ENCODE results near the gene PLA2R1. TPM values are rescaled to one million over a fixed set of nuclear protein-coding genes. Genes with fewer than 3 reads are reported as not detected.

Gene PLA2R1
- polyA plus RNA-seq, 2 of the 4 experiments (the other 2 are of a cell fraction) = 3.3 to 6.8 TPM

- peak; percentile 23 for FAIRE-seq
- WGBS (ENCODE audit: missing lambda C conversion rate) = 32% methylated on average over 8 of the region's 8 CpGs
- peak overlapping the region; percentile 10; the same call in 1 of the 3 replicates for H3K4me2 ChIP-seq
These were observed 47.7 kb upstream of the PLA2R1 start for GRCh38 chr2:160109939-160110673.

GRCh38 chr2:160109243-160109642, 46.8 kb upstream of the PLA2R1 start:
- no peak for DNase-seq (ENCODE audit: low read depth in 1 of 2, low spot score in 1 of 2)
- ATAC-seq = no peak
- no peak for TF ChIP-seq TFCP2L1 (CRISPR knock-in tag; IDR thresholded peaks at IDR 0.05)
- TF ChIP-seq, protein P1, sequence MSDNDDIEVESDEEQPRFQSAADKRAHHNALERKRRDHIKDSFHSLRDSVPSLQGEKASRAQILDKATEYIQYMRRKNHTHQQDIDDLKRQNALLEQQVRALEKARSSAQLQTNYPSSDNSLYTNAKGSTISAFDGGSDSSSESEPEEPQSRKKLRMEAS (IDR thresholded peaks at IDR 0.05) = no peak
- no peak for TF ChIP-seq RNF2 (IDR thresholded peaks at IDR 0.05; ENCODE audit: borderline replicate concordance, low read depth)
- no peak for TF ChIP-seq FOSL2 (IDR thresholded peaks at IDR 0.05)
- no peak for TF ChIP-seq FOSL2 (CRISPR knock-in tag; IDR thresholded peaks at IDR 0.05)
- no peak for TF ChIP-seq EHMT2 (IDR thresholded peaks at IDR 0.05; ENCODE audit: low read depth)
- TF ChIP-seq CTCF (IDR thresholded peaks at IDR 0.05) = no peak
- no peak for TF ChIP-seq MAFK (IDR thresholded peaks at IDR 0.05; ENCODE audit: partially characterized antibody)
- TF ChIP-seq KDM5A (IDR thresholded peaks at IDR 0.05) = no peak
- no peak for TF ChIP-seq SREBF2 (IDR thresholded peaks at IDR 0.05)
- TF ChIP-seq, protein P2, sequence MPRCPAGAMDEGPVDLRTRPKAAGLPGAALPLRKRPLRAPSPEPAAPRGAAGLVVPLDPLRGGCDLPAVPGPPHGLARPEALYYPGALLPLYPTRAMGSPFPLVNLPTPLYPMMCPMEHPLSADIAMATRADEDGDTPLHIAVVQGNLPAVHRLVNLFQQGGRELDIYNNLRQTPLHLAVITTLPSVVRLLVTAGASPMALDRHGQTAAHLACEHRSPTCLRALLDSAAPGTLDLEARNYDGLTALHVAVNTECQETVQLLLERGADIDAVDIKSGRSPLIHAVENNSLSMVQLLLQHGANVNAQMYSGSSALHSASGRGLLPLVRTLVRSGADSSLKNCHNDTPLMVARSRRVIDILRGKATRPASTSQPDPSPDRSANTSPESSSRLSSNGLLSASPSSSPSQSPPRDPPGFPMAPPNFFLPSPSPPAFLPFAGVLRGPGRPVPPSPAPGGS (IDR thresholded peaks at IDR 0.05) = no peak
- TF ChIP-seq CBX2 (IDR thresholded peaks at IDR 0.05; ENCODE audit: borderline replicate concordance, low read depth) = no peak
- no peak for TF ChIP-seq ZC3H11A (IDR thresholded peaks at IDR 0.05)
- TF ChIP-seq CEBPB (IDR thresholded peaks at IDR 0.05) = no peak
- no peak for FAIRE-seq
- Histone ChIP-seq H3K4me1 (peaks cover 10% of the 10 kb centered on the region), H3K4me3 (no peak overlapping the region), H3K9me3 (no peaks in the 10 kb centered on the region), H3K4me2 (no peak overlapping the region), H3K27ac (0 out of 6 replicates have a peak overlapping the region, but pooled peaks of 1 of the 2 experiments have one; percentile 14)
- WGBS (ENCODE audit: missing lambda C conversion rate) = 84% methylated on average over 3 of the region's 3 CpGs
- POLR2A ChIA-PET = interaction anchor here (1.4 to 1.9 kb wide), 2 partner anchors 99 to 132 kb away, joined by 4 to 5 read pairs; no protein-coding TSS in a partner anchor
- CTCF ChIA-PET = interaction anchor here (0.6 to 3.7 kb wide), 50 partner anchors 9 to 954 kb away, joined by 3 to 46 read pairs (median 6); no protein-coding TSS in a partner anchor

More at GRCh38 chr2:160109939-160110673, 47.7 kb upstream of the PLA2R1 start:
- TF ChIP-seq CTCF (IDR thresholded peaks at IDR 0.05) (peak; percentile 96), MAFK (IDR thresholded peaks at IDR 0.05; ENCODE audit: partially characterized antibody) (peak; percentile 55), TFCP2L1 (CRISPR knock-in tag; IDR thresholded peaks at IDR 0.05) (no peak), RAD21 (conservative IDR thresholded peaks at IDR 0.05 in 1 of 2, IDR thresholded peaks at IDR 0.05 in 1 of 2) (peak; percentile 98), SMC3 (IDR thresholded peaks at IDR 0.05) (peak; percentile 98), ZNF302 (CRISPR knock-in tag; IDR thresholded peaks at IDR 0.05) (no peak), JUNB (IDR thresholded peaks at IDR 0.05) (no peak)
- CTCF ChIA-PET = interaction anchor here (0.5 to 3.7 kb wide), 70 partner anchors 10 to 954 kb away, joined by 3 to 46 read pairs (median 5); no protein-coding TSS in a partner anchor
- no peaks in the 10 kb centered on the region for H3K9me3 ChIP-seq
- DNase-seq (ENCODE audit: low read depth in 1 of 2, low spot score in 1 of 2) (peak; percentile 35 to 81), ATAC-seq (peak; percentile 89 to 99; a peak in 5 of 6 replicates)
- peak overlapping the region; percentile 46 to 80 for H3K27ac ChIP-seq
- no peak overlapping the region for H3K4me3 ChIP-seq
- POLR2A ChIA-PET = interaction anchor here (1.0 to 1.9 kb wide), 4 partner anchors 95 to 143 kb away, joined by 3 to 5 read pairs (median 4); no protein-coding TSS in a partner anchor
- H3K4me1 ChIP-seq = peaks cover 10% of the 10 kb centered on the region

All from A549 (cell line).